Panc1 (cell line): Measurements from ENCODE around the gene ZNF710. TPM values are rescaled to one million over a fixed set of nuclear protein-coding genes. Genes with fewer than 3 reads are reported as not detected.

Experiments
- ATAC-seq: fragments of 200-7000 bp; cut with Tn5 transposase; 2 replicates; pipeline ENCODE4 v1.9.1; 2020; ENCODE audit warnings: mild to moderate bottlenecking, moderate library complexity
- BruUV-seq: library from RNA; stranded (reverse); fragments of 400-500 nt; replicated peaks from 2 replicates; lab custom pipeline; 2021; lab: Mats Ljungman, UMichigan
- CTCF ChIA-PET: fragments of 300-600 bp; sonication (Branson Sonifier 250); formaldehyde crosslinking; loops from one replicate; lab custom pipeline; 2022; ENCODE audit warnings: antibody characterized with exemption; lab: Charles Lee
- POLR2A ChIA-PET: fragments of 300-600 bp; sonication (Branson Sonifier 250); formaldehyde crosslinking; loops from one replicate; lab custom pipeline; 2022; ENCODE audit warnings: antibody characterized with exemption; lab: Charles Lee
- DNase-seq: peaks from one replicate; pipeline ENCODE4 v3.0.0-alpha.2; 2010; ENCODE audit warnings: low read depth, low spot score
- H3K27ac ChIP-seq: 2 replicates; pipeline ENCODE4 v1.5.1; 2011; ENCODE audit warnings: mild to moderate bottlenecking, low read length, inconsistent platforms
- H3K27me3 ChIP-seq: fragments of 200-500 bp; sonication (Bioruptor generic); 2 replicates; pipeline ENCODE4 v1.6.0; 2014; ENCODE audit warnings: low read length, inconsistent platforms; ENCODE audit not compliant: control insufficient read depth, insufficient read depth
- H3K36me3 ChIP-seq: fragments of 200-500 bp; sonication (Bioruptor generic); 2 replicates; pipeline ENCODE4 v1.5.1; 2014; ENCODE audit warnings: inconsistent platforms, mild to moderate bottlenecking, low read length, moderate library complexity; ENCODE audit not compliant: control insufficient read depth, insufficient read depth
- H3K4me1 ChIP-seq: 2 replicates; pipeline ENCODE4 v1.5.1; 2011; ENCODE audit warnings: inconsistent platforms, mild to moderate bottlenecking, low read length, moderate library complexity; ENCODE audit not compliant: control insufficient read depth, insufficient read depth
- H3K4me3 ChIP-seq, 2 experiments: 2 replicates each; pipeline ENCODE4 v1.5.1; 2011 to 2012; ENCODE audit warnings: low read depth in 2 of 2, low read length in 2 of 2, mild to moderate bottlenecking in 2 of 2, inconsistent platforms in 1 of 2, moderate library complexity in 1 of 2
- H3K9me3 ChIP-seq: fragments of 200-500 bp; sonication (Bioruptor generic); 2 replicates; pipeline ENCODE4 v1.5.1; 2014; ENCODE audit warnings: low read depth, mild to moderate bottlenecking, inconsistent platforms, low read length, moderate library complexity; ENCODE audit not compliant: control insufficient read depth, insufficient read depth
- POLR2AphosphoS5 ChIP-seq: IDR thresholded peaks from 2 replicates; pipeline ENCODE4 v1.6.1; 2012; ENCODE audit warnings: mild to moderate bottlenecking, low read depth, low read length, moderate library complexity
- SIN3A ChIP-seq: IDR thresholded peaks from 2 replicates; pipeline ENCODE4 v1.6.1; 2012; ENCODE audit warnings: low read depth, mild to moderate bottlenecking, low read length, moderate library complexity, borderline replicate concordance; ENCODE audit not compliant: insufficient read depth
- TCF7L2 ChIP-seq: IDR thresholded peaks from 2 replicates; pipeline ENCODE4 v1.6.1; 2011; ENCODE audit warnings: mild to moderate bottlenecking, low read depth, low read length, inconsistent platforms
- in situ Hi-C: cut with HindIII; loops from 2 replicates; pipeline ENCODE4 v1.10.0; 2016; ENCODE audit warnings: low sequenced_read_pairs, low pct_unique_long_range_greater_than_20kb
- intact Hi-C: fragments of 100-400 bp; cut with micrococcal nuclease; formaldehyde crosslinking; loops from one replicate; pipeline ENCODE4 v1.10.0; 2022; ENCODE audit not compliant: unreplicated experiment
- total RNA-seq: library from RNA; stranded (reverse); gene quantifications from one replicate; pipeline ENCODE4 v1.2.1, GENCODE V29; 2021; ENCODE audit not compliant: unreplicated experiment
- TF ChIP-seq, protein P1 (sequence below): fragments of 450-650 bp; IDR thresholded peaks from 2 replicates; pipeline ENCODE4 v1.5.1; 2017; ENCODE audit warnings: mild to moderate bottlenecking
- TF ChIP-seq, protein P2 (sequence below), 2 experiments: IDR thresholded peaks; 2 replicates each; pipeline ENCODE4 v1.6.1; 2011 to 2012; ENCODE audit warnings: low read depth in 2 of 2, control low read depth in 1 of 2, low read length in 1 of 2, mild to moderate bottlenecking in 1 of 2, moderate library complexity in 1 of 2; ENCODE audit not compliant: insufficient read depth in 1 of 2

ZNF710 gene
- total RNA-seq, 1 experiment from 2014 or later: 15.8 TPM

DNA sequence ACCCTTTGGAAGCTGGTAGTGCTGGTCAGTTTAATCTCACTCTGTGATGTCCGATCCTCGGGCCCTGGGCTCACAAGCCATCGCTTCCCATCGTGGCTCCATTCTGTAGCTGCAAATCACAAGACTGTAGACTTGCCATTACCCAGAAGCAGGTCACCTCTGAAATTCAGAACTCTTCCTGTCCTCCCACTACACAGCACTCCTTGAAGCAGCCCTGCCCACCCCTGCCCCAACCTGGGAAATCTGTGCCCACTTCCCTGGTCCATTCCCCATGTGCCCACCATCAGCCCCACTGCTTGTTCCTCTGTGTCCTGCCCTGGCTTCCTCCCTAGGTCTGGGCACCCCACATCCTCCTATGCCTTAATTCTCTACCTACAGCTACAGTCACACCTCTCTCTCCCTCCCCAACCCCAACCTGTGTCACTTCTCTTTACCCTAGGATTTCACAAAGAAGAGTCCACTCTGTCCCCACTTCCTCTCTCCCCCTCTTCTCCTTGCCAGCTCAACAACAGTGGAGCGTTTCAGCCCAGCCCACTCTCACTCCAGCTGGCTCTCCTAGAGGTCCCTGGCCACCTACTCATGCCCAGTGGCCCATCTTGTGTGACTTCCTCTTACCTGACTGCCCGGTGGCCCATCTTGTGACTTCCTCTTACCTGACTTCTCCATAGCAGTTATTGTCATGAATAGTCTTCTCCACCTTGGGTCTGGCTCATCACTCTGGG is 8.3 kb downstream of the ZNF710 start:
- no TSS peak for BruUV-seq
- H3K27me3 ChIP-seq: no peaks in the 10 kb centered on the region
- in situ Hi-C loops: no loop called here
- no peaks in the 10 kb centered on the region for H3K36me3 ChIP-seq
- H3K9me3 ChIP-seq: peaks cover 6% of the 10 kb centered on the region; the same call in 1 of the 2 replicates
- ChIA-PET POLR2A (no interaction called here), CTCF (no interaction called here)
- no peak overlapping the region for H3K4me3 ChIP-seq
- intact Hi-C loops: no loop called here
- ATAC-seq: no peak
- H3K27ac ChIP-seq: no peak overlapping the region
- H3K4me1 ChIP-seq: peaks cover 18% of the 10 kb centered on the region
- DNase-seq: no peak
- TF ChIP-seq TCF7L2 (no peak), SIN3A (no peak), POLR2AphosphoS5 (no peak)
- TF ChIP-seq, protein P1, sequence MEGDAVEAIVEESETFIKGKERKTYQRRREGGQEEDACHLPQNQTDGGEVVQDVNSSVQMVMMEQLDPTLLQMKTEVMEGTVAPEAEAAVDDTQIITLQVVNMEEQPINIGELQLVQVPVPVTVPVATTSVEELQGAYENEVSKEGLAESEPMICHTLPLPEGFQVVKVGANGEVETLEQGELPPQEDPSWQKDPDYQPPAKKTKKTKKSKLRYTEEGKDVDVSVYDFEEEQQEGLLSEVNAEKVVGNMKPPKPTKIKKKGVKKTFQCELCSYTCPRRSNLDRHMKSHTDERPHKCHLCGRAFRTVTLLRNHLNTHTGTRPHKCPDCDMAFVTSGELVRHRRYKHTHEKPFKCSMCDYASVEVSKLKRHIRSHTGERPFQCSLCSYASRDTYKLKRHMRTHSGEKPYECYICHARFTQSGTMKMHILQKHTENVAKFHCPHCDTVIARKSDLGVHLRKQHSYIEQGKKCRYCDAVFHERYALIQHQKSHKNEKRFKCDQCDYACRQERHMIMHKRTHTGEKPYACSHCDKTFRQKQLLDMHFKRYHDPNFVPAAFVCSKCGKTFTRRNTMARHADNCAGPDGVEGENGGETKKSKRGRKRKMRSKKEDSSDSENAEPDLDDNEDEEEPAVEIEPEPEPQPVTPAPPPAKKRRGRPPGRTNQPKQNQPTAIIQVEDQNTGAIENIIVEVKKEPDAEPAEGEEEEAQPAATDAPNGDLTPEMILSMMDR: no peak
- TF ChIP-seq, protein P2, sequence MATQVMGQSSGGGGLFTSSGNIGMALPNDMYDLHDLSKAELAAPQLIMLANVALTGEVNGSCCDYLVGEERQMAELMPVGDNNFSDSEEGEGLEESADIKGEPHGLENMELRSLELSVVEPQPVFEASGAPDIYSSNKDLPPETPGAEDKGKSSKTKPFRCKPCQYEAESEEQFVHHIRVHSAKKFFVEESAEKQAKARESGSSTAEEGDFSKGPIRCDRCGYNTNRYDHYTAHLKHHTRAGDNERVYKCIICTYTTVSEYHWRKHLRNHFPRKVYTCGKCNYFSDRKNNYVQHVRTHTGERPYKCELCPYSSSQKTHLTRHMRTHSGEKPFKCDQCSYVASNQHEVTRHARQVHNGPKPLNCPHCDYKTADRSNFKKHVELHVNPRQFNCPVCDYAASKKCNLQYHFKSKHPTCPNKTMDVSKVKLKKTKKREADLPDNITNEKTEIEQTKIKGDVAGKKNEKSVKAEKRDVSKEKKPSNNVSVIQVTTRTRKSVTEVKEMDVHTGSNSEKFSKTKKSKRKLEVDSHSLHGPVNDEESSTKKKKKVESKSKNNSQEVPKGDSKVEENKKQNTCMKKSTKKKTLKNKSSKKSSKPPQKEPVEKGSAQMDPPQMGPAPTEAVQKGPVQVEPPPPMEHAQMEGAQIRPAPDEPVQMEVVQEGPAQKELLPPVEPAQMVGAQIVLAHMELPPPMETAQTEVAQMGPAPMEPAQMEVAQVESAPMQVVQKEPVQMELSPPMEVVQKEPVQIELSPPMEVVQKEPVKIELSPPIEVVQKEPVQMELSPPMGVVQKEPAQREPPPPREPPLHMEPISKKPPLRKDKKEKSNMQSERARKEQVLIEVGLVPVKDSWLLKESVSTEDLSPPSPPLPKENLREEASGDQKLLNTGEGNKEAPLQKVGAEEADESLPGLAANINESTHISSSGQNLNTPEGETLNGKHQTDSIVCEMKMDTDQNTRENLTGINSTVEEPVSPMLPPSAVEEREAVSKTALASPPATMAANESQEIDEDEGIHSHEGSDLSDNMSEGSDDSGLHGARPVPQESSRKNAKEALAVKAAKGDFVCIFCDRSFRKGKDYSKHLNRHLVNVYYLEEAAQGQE (IDR thresholded peaks at IDR 0.05; ENCODE audit: insufficient read depth in 1 of 2, low read depth in 2 of 2, low read length in 1 of 2): no peak

DNA sequence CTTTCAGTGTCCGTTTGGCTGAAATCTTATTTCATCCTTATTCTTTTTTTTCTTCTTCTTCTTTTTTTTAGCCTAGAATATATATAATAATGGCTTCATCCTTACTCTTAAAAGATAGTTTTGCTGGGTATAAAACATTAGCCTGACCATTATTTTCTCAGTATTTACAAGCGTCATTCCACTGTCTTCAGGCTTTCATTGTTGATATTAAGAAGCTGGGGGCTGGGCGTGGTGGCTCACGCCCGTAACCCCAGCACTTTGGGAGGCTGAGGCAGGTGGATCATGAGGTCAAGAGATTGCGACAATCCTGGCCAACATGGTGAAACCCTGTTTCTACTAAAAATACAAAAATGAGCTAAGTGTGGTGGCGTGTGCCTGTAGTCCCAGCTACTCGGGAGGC is 10.6 kb downstream of the ZNF710 start:
- no peak for DNase-seq
- TF ChIP-seq, protein P2 (IDR thresholded peaks at IDR 0.05; ENCODE audit: insufficient read depth in 1 of 2, low read depth in 2 of 2, low read length in 1 of 2): no peak
- no peak for TF ChIP-seq SIN3A
- TF ChIP-seq, protein P1: no peak
- no peak for ATAC-seq
- Histone ChIP-seq H3K9me3 (peaks cover 6% of the 10 kb centered on the region; the same call in 1 of the 2 replicates), H3K27ac (no peak overlapping the region), H3K4me3 (no peak overlapping the region), H3K36me3 (no peaks in the 10 kb centered on the region), H3K4me1 (peaks cover 3% of the 10 kb centered on the region; the same call in 1 of the 2 replicates), H3K27me3 (no peaks in the 10 kb centered on the region)
- POLR2A ChIA-PET: no interaction called here
- CTCF ChIA-PET: no interaction called here
- intact Hi-C loops: no loop called here
- in situ Hi-C loops: no loop called here
- no TSS peak for BruUV-seq
